Activated effector memory CD4-positive, alpha-beta T cell treated with anti-CD3 and anti-CD28 coated beads, Interleukin-2, amount 50 U/mL, for 16 hours (primary cell): ENCODE data around the gene VIT.

Source experiments
- DNase-seq: peaks from one replicate; pipeline ENCODE4 v3.0.0-alpha.2; 2020

The VIT gene

DNA sequence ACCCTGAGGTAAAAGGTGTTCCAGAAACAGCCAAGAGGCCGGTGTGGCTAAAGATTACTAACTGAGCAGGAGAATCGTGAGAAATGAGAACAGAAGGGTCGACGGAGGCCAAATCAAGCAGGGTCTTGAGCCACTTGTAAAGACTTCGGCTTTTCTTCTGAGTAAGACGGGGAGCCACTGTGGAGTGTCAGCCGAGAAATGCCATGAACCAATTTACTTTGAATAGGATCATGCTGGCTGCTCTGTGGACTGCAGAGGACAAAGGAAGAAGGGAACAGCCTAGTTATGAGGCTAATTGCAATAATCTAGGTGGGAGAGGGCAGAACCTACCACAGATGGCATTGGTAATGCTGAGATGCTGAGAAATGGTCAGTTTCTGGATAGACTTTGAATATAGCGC, 16.8 kb downstream of the VIT start:
- DNase-seq = no peak

DNA sequence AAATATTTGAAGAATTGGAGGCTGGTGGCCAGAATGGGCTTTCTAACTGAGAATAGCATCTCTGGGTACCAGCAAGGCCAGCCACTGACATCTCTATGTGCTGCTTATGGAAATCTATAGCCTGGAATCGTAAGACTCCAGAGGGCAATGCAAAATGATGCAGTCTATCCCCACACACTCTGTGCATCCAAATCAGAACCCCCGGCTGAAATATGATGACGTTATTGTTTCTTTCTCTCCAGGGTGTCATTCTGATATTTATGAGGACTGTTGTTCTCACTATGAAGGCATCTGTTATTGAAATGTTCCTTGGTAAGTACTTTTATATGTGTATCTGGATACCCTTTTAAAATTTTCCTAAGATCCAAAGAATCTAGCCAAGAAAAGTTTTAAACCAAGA, 19.6 kb downstream of the VIT start:
- DNase-seq = no peak

DNA sequence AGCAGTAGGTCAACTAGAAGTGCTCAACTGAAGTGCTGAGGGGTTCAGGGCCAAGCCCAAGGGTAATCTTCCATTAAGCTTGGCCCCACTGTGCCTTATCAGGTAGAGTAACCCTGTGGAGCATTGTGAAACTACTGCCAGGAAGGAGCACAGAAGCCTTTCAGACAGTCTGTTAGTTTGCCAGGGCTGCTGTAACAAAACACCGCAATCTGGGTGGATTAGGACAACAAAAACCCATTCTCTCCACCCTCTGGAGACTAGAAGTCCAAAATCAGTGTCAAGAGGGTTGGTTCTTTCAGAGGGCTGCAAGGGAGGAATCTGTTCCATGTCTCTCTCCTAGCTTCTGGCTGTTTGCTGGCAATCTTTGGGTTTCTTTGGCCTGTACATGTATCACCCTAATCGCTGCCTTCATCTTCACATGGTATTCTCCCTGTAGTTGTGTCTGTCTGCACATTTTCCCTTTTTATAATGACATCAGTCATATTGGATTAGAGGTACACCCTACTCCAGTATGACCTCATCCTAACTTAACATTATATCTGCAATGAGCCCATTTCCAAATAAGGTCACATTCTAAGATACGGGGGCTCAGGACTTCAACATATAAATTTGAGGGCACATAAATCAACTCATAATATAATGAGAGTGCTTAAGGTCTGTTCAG, 21.2 kb downstream of the VIT start:
- no peak for DNase-seq

DNA sequence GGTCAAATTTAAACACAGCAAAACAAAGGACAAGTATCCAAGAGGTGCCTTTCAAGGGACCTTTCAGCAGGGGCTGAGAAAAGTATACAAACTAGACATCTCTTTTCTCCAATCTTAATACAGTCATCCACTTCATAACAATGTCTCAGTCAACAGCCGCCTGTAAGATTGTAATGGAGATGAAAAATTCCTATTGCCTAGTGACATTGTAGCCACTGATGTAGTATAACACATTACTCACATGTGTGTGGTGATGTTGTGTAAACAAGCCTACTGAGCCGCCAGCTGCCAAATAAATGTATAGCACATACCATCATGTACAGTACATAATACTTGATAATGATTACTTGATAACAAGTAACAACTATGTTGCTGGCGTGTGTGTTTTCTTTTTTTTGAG, 31.0 kb downstream of the VIT start:
- DNase-seq = no peak

DNA sequence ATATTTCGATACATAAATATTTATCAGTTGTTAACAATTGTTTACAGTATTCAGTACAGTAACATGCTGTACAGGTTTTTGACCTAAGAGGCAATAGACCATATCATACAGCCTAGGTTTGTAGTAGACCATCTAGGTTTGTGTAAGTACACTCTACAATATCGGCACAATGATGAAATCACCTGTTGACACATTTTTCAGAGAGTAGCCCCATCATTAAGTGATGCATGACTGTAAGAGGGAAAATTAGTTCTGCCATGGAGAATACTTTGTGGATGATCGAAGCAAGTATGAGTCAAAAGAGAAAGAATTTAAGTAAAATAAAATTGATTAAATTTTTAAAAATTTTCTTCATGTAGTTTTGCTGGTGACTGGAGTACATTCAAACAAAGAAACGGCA, 32.6 kb downstream of the VIT start:
- DNase-seq = no peak

DNA sequence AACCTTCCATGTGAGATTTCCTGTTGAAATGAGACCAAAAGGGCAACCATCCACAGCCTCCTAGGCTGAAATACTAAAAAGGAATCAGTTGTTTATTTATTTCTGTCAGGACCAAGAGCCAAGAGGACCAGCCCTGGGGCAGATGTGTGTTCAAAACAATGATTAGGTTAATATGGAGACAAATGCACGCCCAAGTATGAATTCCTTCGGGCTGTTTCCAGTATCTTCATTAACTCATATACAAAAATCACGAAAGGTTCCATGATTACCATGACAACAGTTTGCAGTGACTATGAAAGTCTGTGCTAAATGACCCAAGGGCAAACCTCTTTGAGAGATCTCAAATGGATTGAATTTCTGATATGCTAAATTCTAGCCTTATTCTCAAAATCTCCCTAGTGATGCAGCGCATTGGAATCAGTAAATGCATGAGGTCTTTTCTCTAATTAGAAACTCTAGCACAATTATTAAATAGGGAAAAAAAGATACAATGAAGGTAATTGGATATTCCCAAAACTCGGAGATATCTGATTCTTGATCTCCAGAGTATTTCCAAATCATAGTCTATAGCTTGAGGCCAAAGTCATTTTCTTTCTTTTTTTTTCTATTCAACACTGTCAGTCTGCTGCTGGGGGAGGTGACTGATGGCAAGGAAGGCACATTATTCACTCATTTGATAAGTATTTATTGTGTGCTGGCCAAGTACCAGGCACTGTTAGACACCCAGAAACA, 35.6 kb downstream of the VIT start:
- DNase-seq = no peak

DNA sequence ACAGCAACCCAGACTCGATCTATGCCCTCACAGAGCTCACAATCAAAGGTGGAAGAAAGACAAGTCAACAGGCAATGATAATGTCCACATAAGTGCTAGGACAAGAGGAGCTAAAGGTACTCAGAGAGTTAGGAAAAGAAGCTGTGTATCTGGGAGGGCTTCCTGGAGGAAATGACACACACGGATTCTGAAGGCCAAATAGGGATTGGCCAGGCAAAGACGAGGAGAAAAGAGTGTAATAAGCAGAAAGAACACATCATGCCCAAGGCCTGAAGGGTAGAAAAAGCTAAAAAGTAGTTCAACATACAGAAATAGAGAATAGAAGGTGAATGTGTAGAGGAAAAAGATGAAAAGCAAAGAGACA, 36.1 kb downstream of the VIT start:
- no peak for DNase-seq

DNA sequence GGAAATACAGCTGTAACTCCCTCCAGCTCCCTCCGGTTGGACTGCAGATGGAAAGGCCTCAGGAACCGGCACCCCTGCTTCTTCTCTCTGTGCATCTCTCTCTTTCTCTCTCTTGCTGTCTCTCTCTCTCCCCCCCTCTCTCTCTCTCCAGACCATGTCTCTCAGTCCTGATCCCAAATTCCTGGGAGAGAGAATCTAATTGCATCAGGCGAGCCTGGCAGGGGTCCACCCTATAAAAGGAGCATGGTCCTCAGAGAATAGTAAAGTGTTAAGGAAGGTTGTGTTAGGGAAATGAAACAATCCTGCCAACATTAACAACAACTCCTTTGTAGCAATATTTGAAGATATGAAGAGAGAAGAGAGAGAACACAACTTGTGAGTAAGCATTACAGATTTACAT, 36.7 kb downstream of the VIT start:
- DNase-seq = no peak

DNA sequence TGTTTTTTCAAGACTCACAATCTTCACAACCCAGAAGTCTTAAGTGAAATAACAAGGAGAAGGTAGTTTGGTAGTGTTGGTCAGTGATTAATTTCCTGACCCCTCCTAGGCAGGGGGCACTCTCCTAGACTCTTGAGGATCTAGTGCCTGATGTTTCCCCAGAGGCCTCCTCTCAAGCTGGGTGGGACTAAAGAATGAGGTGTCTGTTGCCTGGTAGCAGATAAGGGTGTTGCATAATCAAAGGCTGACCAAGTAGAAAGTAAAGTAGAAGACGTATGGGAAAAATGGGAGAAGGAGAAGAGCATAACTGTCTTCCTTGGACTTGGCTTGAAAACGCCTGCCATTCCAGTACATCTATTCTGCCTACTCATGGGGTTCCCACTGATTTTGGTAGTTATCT, 37.8 kb downstream of the VIT start:
- DNase-seq = no peak

DNA sequence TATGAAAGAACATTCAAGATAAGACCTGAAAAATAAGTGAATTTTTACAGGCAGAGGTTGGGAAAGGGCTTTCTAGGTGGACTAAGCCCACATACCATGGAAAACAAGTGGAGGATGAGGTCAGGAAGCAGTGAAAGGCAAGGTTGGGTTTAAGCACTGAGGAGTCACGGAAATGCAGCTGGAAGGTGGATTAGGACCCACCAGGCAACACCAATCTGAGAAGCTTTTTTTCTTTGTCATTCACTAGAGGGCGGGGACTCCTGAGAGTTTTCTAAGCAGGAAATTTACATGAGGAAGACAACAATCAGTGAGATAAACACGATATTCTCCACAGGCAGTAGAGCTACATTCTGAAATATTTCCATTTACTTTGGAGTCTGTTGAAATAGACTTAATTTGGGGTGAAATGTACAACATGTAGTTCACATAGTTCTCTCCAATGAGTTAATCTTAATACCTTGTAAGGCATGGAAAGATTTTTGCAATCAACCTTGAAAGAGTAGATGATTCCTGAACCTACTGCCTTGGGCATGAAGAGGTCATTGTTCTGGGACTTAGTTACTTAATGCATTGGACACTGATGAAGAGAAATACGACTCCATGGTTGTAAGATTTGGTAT, 40.7 kb downstream of the VIT start:
- no peak for DNase-seq

DNA sequence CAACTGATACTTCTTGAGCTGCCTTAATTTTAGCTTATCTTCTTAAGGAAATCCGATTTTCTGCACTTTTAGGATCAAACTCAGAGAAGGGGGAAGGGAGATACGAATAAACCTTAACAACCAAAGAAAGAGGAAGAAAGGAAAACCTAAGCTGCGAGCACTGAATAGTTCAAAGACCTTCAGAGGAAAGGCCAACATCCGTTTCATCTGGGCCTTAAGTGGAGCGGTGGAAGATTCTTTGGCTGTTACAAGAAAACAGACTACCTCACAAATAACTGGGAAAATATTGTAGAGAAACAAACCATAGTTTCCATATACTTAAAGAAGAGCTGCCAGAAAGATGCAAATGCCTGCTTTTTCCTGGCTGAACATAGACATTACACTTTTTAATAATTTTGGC, 43.6 kb downstream of the VIT start:
- DNase-seq = no peak

DNA sequence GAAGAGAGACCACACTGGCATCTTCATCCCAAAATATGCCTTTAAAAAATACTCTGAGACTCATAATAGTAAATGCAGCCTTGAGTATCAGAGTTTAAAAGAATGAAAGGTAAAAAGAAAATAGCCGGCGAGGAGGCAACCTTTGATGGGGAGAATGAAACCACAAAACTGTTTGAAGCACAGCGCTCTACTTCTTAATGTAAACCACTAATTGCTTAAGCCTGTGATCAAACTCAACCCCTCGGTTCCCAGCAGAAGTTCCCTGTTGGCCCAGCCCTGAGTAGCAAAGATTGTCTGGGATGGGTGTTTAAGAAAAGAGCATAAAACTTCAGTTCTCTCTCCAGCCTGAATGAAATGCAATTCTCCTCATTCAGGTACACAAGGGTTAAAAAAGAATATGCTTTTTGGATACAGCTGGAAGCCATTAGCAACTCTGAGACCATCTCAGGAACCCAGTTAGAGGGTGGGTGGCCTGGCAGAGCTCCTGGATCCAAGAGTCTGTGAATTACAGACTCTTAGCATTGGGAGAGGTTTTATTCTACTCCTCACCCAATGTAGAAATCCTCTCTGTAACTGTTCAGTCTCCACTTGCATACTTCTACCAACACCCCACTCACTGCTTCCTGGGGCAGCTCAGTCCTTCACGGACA, 44.8 kb downstream of the VIT start:
- DNase-seq = no peak

DNA sequence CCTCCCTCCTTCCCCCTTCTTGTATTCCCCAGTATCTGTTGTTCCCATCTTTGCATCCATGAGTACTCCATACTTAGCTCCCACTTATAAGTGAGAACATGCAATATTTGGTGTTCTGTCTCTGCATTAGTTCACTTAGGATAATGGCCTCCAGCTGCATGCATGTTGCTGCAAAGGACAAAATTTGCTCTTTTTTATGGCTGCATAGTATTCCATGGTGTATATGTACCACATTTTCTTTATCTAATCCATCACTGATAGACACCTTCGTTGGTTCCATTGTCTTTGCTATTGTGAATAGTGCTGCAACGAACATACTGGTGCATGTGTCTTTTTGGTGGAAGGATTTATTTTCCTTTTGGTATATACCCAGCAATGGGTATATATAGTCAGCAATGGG, 47.4 kb downstream of the VIT start:
- DNase-seq = no peak

DNA sequence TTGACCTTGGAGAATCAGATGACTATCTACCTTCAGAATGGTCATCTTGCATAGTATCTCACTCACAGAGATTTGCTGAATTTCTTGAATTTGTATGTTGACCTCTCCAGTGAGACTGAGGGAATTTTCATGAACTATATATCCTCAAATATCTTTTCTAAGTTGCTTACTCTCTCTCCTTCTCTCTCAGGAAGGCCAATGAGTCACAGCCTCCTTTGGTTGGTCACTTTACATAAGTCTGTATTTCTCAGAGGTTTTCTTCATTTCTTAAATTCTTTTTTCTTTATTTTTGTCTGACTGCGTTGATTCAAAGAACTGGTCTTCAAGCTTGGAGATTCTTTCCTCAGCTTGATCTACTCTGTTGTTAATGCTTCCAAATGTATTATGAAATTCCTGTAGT, 51.7 kb downstream of the VIT start:
- DNase-seq = no peak

DNA sequence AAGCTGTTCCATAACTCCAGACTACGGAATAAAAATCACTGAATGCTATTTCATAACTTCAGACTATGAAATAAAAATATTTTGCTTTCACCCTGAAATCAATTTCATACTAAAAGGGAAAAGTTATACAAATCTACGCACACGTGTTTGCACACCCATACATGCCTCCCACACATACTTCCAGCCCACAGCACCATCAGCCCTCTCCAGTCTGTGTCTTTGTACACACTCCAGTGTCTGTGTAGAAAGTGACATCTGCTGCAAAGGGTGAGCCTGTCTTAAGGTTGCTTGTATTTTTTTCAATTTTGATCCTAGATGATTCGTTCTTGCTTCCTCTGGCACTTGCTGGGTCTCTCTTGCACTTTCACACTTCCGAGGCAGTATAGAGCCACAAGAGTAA, 53.6 kb downstream of the VIT start:
- DNase-seq = no peak

DNA sequence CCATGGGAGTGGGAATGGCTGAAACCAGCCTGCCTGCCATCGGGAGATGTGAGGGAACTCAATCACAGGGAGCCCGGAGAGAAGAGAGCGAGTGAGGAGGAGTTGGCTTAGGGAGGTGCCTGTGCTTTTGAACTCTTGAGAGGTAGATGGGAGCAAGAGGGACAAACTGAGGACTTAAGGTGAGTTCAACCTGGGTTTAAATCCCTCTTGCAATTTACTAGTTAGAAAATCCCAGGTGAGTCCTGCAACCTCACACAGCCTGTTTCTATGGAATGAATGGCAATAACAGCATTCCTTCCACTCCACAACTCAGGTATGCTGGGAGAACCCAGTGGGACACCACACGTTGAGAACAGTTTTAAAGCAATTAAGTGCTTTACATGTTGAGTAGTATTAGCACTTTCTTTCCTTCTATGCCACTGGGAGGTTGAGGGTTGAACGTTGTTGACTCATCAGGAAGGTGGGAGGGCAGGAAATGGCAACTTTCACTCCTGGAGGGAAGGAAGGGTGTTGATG, 57.3 kb downstream of the VIT start:
- DNase-seq = no peak

DNA sequence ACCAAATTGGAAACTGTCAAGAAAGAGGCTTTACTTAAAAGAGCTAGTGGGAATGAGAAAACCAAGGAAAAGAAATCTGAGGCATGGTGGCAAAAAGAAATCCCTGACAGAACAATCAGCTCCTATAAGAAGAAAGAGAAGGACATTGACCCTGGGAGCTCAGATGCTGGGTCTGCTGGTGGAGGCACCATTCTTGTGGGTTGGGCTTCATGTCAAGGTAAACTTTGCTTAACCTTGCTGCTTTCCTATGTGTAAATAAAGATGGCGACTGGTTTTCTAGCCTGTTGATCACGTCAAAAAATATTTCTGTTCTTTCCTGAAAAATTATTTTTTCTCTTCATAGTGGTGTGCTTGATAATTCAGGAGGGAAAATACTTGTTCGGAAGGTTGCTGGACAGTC, 58.1 kb downstream of the VIT start:
- no peak for DNase-seq

DNA sequence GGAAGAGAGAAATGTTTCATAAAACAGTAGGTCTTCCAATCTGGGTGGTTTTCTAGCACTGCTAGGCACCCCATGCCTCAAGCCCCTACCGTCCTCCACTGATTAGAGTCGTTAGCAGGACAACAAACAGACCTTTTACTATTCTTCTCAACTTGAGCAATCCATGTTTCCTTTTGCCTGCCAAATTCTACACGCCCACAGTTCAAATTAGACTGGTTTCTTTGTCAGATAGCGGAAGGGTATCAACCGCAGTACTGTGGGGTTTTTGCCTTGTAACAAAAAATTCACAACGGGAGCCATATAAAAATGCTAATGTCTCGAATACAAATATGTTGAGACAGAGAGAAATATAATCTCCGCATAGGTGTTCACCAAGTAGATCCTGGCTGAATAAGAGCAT, 59.9 kb downstream of the VIT start:
- no peak for DNase-seq

DNA sequence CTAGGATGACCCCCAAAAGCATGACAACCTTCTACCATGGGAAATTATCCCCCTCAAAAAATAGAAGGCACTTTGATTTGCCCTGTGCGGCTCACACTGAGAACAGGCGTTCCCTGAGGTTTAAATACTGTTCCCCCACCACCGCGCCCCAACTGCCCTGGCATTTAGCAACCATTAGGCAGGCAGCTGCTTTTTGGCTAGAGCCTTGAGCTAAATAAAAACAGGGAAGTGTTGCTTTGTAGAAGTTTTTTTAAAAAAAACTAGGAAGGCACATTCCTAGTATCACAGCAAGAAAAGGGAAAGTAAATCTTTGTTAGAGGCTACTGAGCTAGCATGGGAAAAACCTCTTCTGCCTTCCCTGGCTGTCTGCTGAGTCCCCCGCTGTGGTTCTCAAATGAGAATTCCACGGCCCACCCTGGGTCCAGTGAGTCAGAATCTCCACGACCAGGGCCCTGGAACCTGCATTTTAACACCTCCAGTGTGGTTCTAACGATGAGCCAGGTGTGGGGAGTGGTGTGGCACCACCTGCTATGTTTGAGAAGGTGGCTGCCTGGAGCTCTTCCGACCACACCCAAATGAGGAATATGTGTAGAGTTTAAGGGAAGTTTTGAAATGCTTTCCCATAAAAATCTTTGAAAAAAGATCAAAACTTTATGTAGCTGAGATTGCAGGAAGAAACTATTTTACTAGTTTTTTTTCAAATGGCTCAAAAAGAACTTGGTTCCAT, 66.4 kb downstream of the VIT start:
- DNase-seq = no peak

DNA sequence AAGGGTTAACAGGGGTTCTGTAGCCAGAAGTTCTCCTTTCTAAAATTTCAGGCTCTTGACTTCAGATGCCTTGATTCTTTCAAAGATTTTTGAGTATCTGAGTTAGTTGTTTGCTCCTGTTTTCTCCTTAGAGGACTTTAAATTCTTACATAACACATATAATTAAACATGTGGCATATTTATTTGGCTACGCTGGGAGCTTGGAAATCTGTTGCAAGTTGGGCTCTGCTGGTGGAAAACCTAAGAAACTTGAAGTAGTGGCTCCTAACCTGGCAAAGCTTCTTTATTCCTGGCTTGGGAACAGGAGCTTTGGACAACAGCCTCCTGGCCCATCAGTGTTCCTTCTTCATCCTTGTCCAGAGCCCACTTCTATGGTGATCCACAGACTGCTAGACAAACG, 72.6 kb downstream of the VIT start:
- no peak for DNase-seq

DNA sequence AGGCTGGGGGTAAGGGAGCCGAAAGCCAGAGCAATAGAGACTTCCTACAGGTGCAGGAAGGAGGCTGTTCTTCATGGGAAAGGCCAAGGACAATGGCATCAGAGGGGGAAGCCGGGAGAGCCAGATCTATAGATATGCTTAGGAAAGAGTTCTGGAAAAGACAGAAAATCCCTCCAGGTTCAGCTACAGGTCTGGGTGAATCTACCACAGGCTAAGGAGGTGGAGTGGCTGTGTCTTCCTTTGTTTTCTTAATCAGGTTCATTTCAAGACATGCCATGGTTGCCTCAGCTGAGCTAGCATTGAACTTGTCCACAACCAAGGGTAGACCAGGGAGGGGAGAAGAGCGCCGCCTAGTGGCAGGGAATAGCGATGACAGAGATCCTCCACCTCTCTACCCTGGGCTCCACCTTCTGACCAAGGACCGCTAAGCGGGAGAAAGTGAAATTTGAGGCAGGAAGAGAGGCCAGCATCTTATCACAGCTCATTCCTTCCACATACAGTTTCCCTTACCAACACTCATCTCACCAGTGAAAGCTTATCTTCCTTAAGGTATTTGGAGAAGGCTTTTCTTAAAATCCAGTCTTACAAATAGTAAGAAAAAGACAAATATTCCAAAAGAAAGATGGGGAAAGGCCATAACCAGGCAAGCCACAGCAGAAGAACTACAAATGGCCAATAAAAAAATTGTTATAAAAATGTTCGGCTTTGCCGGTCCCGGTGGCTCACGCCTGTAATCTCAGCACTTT, 74.2 kb downstream of the VIT start:
- peak; percentile 78 for DNase-seq

DNA sequence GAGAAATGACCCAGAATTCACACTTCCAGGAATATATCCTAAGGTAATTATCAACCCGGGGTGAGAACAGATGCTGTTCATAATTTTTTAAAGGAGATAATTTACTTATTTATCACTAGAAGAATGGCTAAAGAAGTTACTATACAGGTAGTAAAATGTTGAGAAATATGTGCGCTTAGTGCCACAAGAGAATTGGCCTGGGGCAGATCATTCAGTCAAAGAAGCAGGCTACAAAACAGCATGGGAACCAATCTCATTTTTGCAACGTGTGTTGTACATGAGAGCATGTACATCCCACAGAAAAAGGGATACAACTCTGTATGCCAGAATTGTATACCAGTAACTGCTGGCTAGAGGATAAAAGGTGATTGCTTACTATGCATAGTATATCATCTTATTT, 75.2 kb downstream of the VIT start:
- no peak for DNase-seq

DNA sequence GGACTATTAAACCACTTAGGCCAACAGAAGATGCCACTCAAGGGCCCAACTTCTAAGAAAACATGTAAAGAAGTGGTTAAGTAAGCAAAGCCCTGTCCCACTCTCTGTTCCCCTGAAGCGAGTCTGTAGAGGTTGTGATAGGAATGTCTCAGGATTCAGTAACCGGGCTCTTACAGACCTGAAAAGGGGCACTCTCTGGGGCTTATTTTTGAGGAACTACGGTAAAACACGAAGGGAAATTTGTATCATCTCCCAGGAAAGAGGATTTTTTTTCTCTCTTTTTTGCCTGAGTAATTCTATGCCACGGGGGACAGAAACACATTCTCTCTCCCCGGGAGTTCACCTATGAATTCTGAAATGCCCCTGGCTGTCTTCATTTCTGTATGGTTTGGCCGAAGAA, 77.4 kb downstream of the VIT start:
- no peak for DNase-seq
